Measurements from ENCODE around the gene ENPP3.

GRCh38 chr6:131631625-131632289 is 5.3 kb upstream of the ENPP3 start:
- TF ChIP-seq, protein P1, sequence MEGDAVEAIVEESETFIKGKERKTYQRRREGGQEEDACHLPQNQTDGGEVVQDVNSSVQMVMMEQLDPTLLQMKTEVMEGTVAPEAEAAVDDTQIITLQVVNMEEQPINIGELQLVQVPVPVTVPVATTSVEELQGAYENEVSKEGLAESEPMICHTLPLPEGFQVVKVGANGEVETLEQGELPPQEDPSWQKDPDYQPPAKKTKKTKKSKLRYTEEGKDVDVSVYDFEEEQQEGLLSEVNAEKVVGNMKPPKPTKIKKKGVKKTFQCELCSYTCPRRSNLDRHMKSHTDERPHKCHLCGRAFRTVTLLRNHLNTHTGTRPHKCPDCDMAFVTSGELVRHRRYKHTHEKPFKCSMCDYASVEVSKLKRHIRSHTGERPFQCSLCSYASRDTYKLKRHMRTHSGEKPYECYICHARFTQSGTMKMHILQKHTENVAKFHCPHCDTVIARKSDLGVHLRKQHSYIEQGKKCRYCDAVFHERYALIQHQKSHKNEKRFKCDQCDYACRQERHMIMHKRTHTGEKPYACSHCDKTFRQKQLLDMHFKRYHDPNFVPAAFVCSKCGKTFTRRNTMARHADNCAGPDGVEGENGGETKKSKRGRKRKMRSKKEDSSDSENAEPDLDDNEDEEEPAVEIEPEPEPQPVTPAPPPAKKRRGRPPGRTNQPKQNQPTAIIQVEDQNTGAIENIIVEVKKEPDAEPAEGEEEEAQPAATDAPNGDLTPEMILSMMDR (IDR thresholded peaks at IDR 0.05; ENCODE audit: low read depth, low read length, poor library complexity, severe bottlenecking): no peak
- no peak for TF ChIP-seq EZH2phosphoT487 (IDR thresholded peaks at IDR 0.05; ENCODE audit: borderline replicate concordance, low read length)
